HL-60 (cell line): ENCODE results near the gene EOGT.

Experiments used
- CTCF ChIP-seq: IDR thresholded peaks from one replicate; pipeline ENCODE4 v1.5.1; 2011; ENCODE audit warnings: low read length, control low read depth, inconsistent platforms; ENCODE audit not compliant: insufficient read depth
- GABPA ChIP-seq: IDR thresholded peaks from 2 replicates; pipeline ENCODE4 v1.6.1; 2012; ENCODE audit warnings: low read depth
- POLR2AphosphoS5 ChIP-seq: IDR thresholded peaks from 2 replicates; pipeline ENCODE4 v1.6.1; 2012; ENCODE audit warnings: low read depth
- REST ChIP-seq: IDR thresholded peaks from 2 replicates; pipeline ENCODE4 v1.6.1; 2012; ENCODE audit warnings: low read depth; ENCODE audit not compliant: insufficient replicate concordance

- TF ChIP-seq CTCF (no peak), POLR2AphosphoS5 (no peak), REST (no peak), GABPA (no peak)
Observed at GRCh38 chr3:69005791-69006482, 7.5 kb downstream of the EOGT start.
